WTC11 (cell line): ENCODE results near the gene DPH1. TPM values are rescaled to one million over a fixed set of nuclear protein-coding genes. Genes with fewer than 3 reads are reported as not detected.

ENCODE experiments used
- ATAC-seq: fragments of 200-7000 bp; cut with Tn5 transposase; 2 replicates; pipeline ENCODE4 v1.10.0; 2021; ENCODE audit warnings: mild to moderate bottlenecking, moderate library complexity
- CTCF ChIA-PET: fragments of 300-600 bp; sonication (Branson Sonifier 250); formaldehyde crosslinking; loops from one replicate; lab custom pipeline; 2021; ENCODE audit warnings: antibody characterized with exemption; lab: Charles Lee
- POLR2A ChIA-PET: fragments of 350-600 bp; sonication (Branson Sonifier 250); formaldehyde crosslinking; loops from one replicate; lab custom pipeline; 2021; ENCODE audit warnings: antibody characterized with exemption; lab: Charles Lee
- DNase-seq: peaks from one replicate; pipeline ENCODE4 v3.0.0; 2021; ENCODE audit warnings: low spot score
- H3K27ac Mint-ChIP-seq: 2 replicates; pipeline ENCODE4 v1.8.0; 2021; ENCODE audit warnings: mixed read lengths
- H3K27me3 Mint-ChIP-seq: 2 replicates; pipeline ENCODE4 v1.8.0; 2021; ENCODE audit warnings: low read depth, mild to moderate bottlenecking, moderate library complexity, mixed read lengths
- H3K36me3 Mint-ChIP-seq: 2 replicates; pipeline ENCODE4 v1.8.0; 2021; ENCODE audit warnings: mixed read lengths
- H3K4me1 Mint-ChIP-seq: 2 replicates; pipeline ENCODE4 v1.8.0; 2022; ENCODE audit warnings: mixed read lengths
- H3K4me3 Mint-ChIP-seq: 2 replicates; pipeline ENCODE4 v1.8.0; 2021; ENCODE audit warnings: mild to moderate bottlenecking, moderate library complexity, mixed read lengths
- H3K9me3 Mint-ChIP-seq: 2 replicates; pipeline ENCODE4 v1.8.0; 2021; ENCODE audit warnings: mixed read lengths
- ATF1 ChIP-seq: sonication (generic); formaldehyde crosslinking; IDR thresholded peaks from 2 replicates; pipeline ENCODE4 v1.8.1; 2023; ENCODE audit warnings: mild to moderate bottlenecking, moderate library complexity, missing genetic modification reagents
- ATF6 ChIP-seq: sonication (generic); formaldehyde crosslinking; IDR thresholded peaks from 2 replicates; pipeline ENCODE4 v1.8.1; 2023; ENCODE audit warnings: mild to moderate bottlenecking, missing genetic modification reagents
- CREM ChIP-seq: sonication (generic); formaldehyde crosslinking; IDR thresholded peaks from 2 replicates; pipeline ENCODE4 v1.8.1; 2022; ENCODE audit warnings: mild to moderate bottlenecking, missing genetic modification reagents, moderate library complexity
- E2F4 ChIP-seq: sonication (generic); formaldehyde crosslinking; IDR thresholded peaks from 2 replicates; pipeline ENCODE4 v1.8.1; 2022; ENCODE audit warnings: low read depth, mild to moderate bottlenecking, moderate library complexity, missing genetic modification reagents, borderline replicate concordance
- ELF4 ChIP-seq: sonication (generic); formaldehyde crosslinking; IDR thresholded peaks from 2 replicates; pipeline ENCODE4 v1.8.1; 2022; ENCODE audit warnings: low read depth, mild to moderate bottlenecking, moderate library complexity, missing genetic modification reagents
- GABPB1 ChIP-seq: sonication (generic); formaldehyde crosslinking; IDR thresholded peaks from 2 replicates; pipeline ENCODE4 v1.8.1; 2023; ENCODE audit warnings: mild to moderate bottlenecking, missing genetic modification reagents
- GRHL2 ChIP-seq: fragments of 250-450 bp; sonication (Bioruptor Pico); IDR thresholded peaks from 2 replicates; pipeline ENCODE4 v1.8.0; 2022; ENCODE audit warnings: mild to moderate bottlenecking, moderate library complexity; ENCODE audit not compliant: insufficient replicate concordance, severe bottlenecking
- GTF2I ChIP-seq: fragments of 250-450 bp; sonication (Bioruptor Pico); conservative IDR thresholded peaks from 2 replicates; pipeline ENCODE4 v1.4.0; 2021; ENCODE audit warnings: mild to moderate bottlenecking
- JUN ChIP-seq: sonication (generic); formaldehyde crosslinking; IDR thresholded peaks from 2 replicates; pipeline ENCODE4 v1.8.0; 2023; ENCODE audit warnings: mild to moderate bottlenecking, missing genetic modification reagents
- NR2C2 ChIP-seq: sonication (generic); formaldehyde crosslinking; IDR thresholded peaks from 2 replicates; pipeline ENCODE4 v1.8.0; 2022; ENCODE audit warnings: mild to moderate bottlenecking, missing genetic modification reagents
- NR3C1 ChIP-seq: sonication (generic); formaldehyde crosslinking; conservative IDR thresholded peaks from 2 replicates; pipeline ENCODE4 v1.8.1; 2023; ENCODE audit warnings: low read depth, mild to moderate bottlenecking, missing genetic modification reagents
- SMAD3 ChIP-seq: sonication (generic); formaldehyde crosslinking; IDR thresholded peaks from 2 replicates; pipeline ENCODE4 v1.8.0; 2022; ENCODE audit warnings: missing genetic modification reagents, mild to moderate bottlenecking, borderline replicate concordance
- STAT6 ChIP-seq: sonication (generic); formaldehyde crosslinking; conservative IDR thresholded peaks from 2 replicates; pipeline ENCODE4 v1.8.1; 2023; ENCODE audit warnings: mild to moderate bottlenecking, low read depth, missing genetic modification reagents, moderate library complexity
- TP53 ChIP-seq: sonication (generic); formaldehyde crosslinking; IDR thresholded peaks from 2 replicates; pipeline ENCODE4 v1.8.1; 2023; ENCODE audit warnings: mild to moderate bottlenecking, missing genetic modification reagents
- USF1 ChIP-seq: sonication (generic); formaldehyde crosslinking; IDR thresholded peaks from 2 replicates; pipeline ENCODE4 v1.8.0; 2022; ENCODE audit warnings: mild to moderate bottlenecking, missing genetic modification reagents
- ZNF121 ChIP-seq: sonication (generic); formaldehyde crosslinking; IDR thresholded peaks from 2 replicates; pipeline ENCODE4 v1.8.0; 2023; ENCODE audit warnings: missing genetic modification reagents
- ZNF232 ChIP-seq: sonication (generic); formaldehyde crosslinking; IDR thresholded peaks from 2 replicates; pipeline ENCODE4 v1.8.0; 2022; ENCODE audit warnings: mild to moderate bottlenecking, missing genetic modification reagents
- ZNF281 ChIP-seq: sonication (generic); formaldehyde crosslinking; IDR thresholded peaks from 2 replicates; pipeline ENCODE4 v1.8.0; 2023; ENCODE audit warnings: mild to moderate bottlenecking, missing genetic modification reagents
- ZNF416 ChIP-seq: fragments of 250-450 bp; sonication (Bioruptor Pico); IDR thresholded peaks from 2 replicates; pipeline ENCODE4 v1.9.0; 2021; ENCODE audit warnings: mild to moderate bottlenecking, inconsistent platforms
- ZNF423 ChIP-seq: fragments of 250-450 bp; sonication (Bioruptor Pico); IDR thresholded peaks from 2 replicates; pipeline ENCODE4 v2.1.2; 2022; ENCODE audit warnings: mild to moderate bottlenecking, moderate library complexity
- ZNF671 ChIP-seq: fragments of 250-450 bp; sonication (Bioruptor Pico); IDR thresholded peaks from 2 replicates; pipeline ENCODE4 v1.8.0; 2021; ENCODE audit warnings: mild to moderate bottlenecking
- total RNA-seq: library from RNA; stranded (reverse); gene quantifications from 3 replicates; pipeline ENCODE4 v1.2.3, GENCODE V29; 2021
- TF ChIP-seq, protein P1 (sequence below): sonication (generic); formaldehyde crosslinking; IDR thresholded peaks from 2 replicates; pipeline ENCODE4 v1.8.0; 2022; ENCODE audit warnings: mild to moderate bottlenecking, missing genetic modification reagents
- TF ChIP-seq, protein P2 (sequence below): fragments of 250-450 bp; sonication (Bioruptor Pico); IDR thresholded peaks from 2 replicates; pipeline ENCODE4 v2.1.2; 2022; ENCODE audit warnings: mild to moderate bottlenecking, moderate library complexity

Gene DPH1
- total RNA-seq, 1 experiment from 2014 or later = 43.2 TPM

- Mint-ChIP-seq H3K36me3 (peaks cover 9% of the 10 kb centered on the region), H3K4me3 (no peak overlapping the region), H3K27me3 (no peaks in the 10 kb centered on the region), H3K9me3 (no peaks in the 10 kb centered on the region), H3K4me1 (no peaks in the 10 kb centered on the region), H3K27ac (no peak overlapping the region; the same call in 1 of the 2 replicates)
- ATAC-seq (no peak), DNase-seq (no peak)
- POLR2A ChIA-PET = no interaction called here
- CTCF ChIA-PET = interaction anchor here (0.9 to 1.3 kb wide), 3 partner anchors 9 to 163 kb away, joined by 4 to 6 read pairs (median 6); no protein-coding TSS in a partner anchor
- TF ChIP-seq JUN (CRISPR knock-in tag) (no peak), GRHL2 (CRISPR knock-in tag) (no peak), E2F4 (CRISPR knock-in tag) (no peak), ZNF671 (CRISPR knock-in tag) (no peak), ZNF121 (no peak), ZNF281 (no peak), NR3C1 (CRISPR knock-in tag) (no peak), ZNF423 (CRISPR knock-in tag) (no peak), ATF1 (CRISPR knock-in tag) (no peak)
- TF ChIP-seq, all 79 proteins: peak for 0
Measured at GRCh38 chr17:2082003-2082781, 52.2 kb downstream of the DPH1 start.

- no peak overlapping the region for H3K4me3 Mint-ChIP-seq
- H3K4me1 Mint-ChIP-seq = peaks cover 3% of the 10 kb centered on the region
- no peak for DNase-seq
- ChIA-PET CTCF (interaction anchor here (1.2 to 2.4 kb wide), 2 partner anchors 19 to 26 kb away, joined by 4 to 6 read pairs; no protein-coding TSS in a partner anchor), POLR2A (no interaction called here)
- H3K36me3 Mint-ChIP-seq = peaks cover 6% of the 10 kb centered on the region
- no peak for ATAC-seq
- H3K27me3 Mint-ChIP-seq = no peaks in the 10 kb centered on the region
- H3K27ac Mint-ChIP-seq = no peak overlapping the region; the same call in 1 of the 2 replicates
- H3K9me3 Mint-ChIP-seq = no peaks in the 10 kb centered on the region
- no peak for TF ChIP-seq ZNF416 (CRISPR knock-in tag)
- TF ChIP-seq, protein P1, sequence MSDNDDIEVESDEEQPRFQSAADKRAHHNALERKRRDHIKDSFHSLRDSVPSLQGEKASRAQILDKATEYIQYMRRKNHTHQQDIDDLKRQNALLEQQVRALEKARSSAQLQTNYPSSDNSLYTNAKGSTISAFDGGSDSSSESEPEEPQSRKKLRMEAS (CRISPR knock-in tag) = no peak
- no peak for TF ChIP-seq SMAD3 (CRISPR knock-in tag)
- TF ChIP-seq ATF6 (CRISPR knock-in tag) = no peak
- no peak for TF ChIP-seq GTF2I (CRISPR knock-in tag)
- no peak for TF ChIP-seq ZNF232 (CRISPR knock-in tag)
- no peak for TF ChIP-seq GABPB1 (CRISPR knock-in tag)
- no peak for TF ChIP-seq CREM (CRISPR knock-in tag)
- no peak for TF ChIP-seq STAT6
- TF ChIP-seq USF1 = no peak
- TF ChIP-seq, protein P2, sequence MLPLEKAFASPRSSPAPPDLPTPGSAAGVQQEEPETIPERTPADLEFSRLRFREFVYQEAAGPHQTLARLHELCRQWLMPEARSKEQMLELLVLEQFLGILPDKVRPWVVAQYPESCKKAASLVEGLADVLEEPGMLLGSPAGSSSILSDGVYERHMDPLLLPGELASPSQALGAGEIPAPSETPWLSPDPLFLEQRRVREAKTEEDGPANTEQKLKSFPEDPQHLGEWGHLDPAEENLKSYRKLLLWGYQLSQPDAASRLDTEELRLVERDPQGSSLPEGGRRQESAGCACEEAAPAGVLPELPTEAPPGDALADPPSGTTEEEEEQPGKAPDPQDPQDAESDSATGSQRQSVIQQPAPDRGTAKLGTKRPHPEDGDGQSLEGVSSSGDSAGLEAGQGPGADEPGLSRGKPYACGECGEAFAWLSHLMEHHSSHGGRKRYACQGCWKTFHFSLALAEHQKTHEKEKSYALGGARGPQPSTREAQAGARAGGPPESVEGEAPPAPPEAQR = no peak
- TF ChIP-seq TP53 (CRISPR knock-in tag) = no peak
- no peak for TF ChIP-seq ELF4 (CRISPR knock-in tag)
- TF ChIP-seq NR2C2 (CRISPR knock-in tag) = no peak
Measured at GRCh38 chr17:2083613-2084035, 53.7 kb downstream of the DPH1 start.
